Osteoblast (primary cell): Measurements from ENCODE around the gene AHSP. TPM values are rescaled to one million over a fixed set of nuclear protein-coding genes. Genes with fewer than 3 reads are reported as not detected.
"Not testable (repeated sequence)": the region's sequence is repeated elsewhere in the genome, so short reads cannot be mapped to it uniquely, and the experiment has no call there.

Source experiments
- DNase-seq: peaks from one replicate; pipeline ENCODE4 v3.0.0; 2011; ENCODE audit warnings: low spot score, mixed read lengths; ENCODE audit not compliant: insufficient read length; ENCODE audit errors: missing footprints
- H2AFZ ChIP-seq: 2 replicates; pipeline ENCODE4 v1.6.0; 2011; ENCODE audit warnings: mild to moderate bottlenecking, low read length
- H3K27ac ChIP-seq: 2 replicates; pipeline ENCODE4 v1.5.1; 2011; ENCODE audit warnings: mild to moderate bottlenecking, low read depth, low read length, moderate library complexity
- H3K27me3 ChIP-seq: 2 replicates; pipeline ENCODE4 v1.6.0; 2012; ENCODE audit warnings: mild to moderate bottlenecking, control low read depth, inconsistent platforms, low read length, moderate library complexity; ENCODE audit not compliant: insufficient read depth
- H3K36me3 ChIP-seq: 2 replicates; pipeline ENCODE4 v1.5.1; 2011; ENCODE audit warnings: mild to moderate bottlenecking, low read length, control low read depth, moderate library complexity; ENCODE audit not compliant: insufficient read depth
- H3K4me1 ChIP-seq: 2 replicates; pipeline ENCODE4 v1.5.1; 2011; ENCODE audit warnings: mild to moderate bottlenecking, low read length, control low read depth, moderate library complexity; ENCODE audit not compliant: insufficient read depth
- H3K4me2 ChIP-seq: 2 replicates; pipeline ENCODE4 v1.6.0; 2011; ENCODE audit warnings: mild to moderate bottlenecking, low read length; ENCODE audit not compliant: insufficient read depth
- H3K4me3 ChIP-seq: fragments of 200-600 bp; sonication (generic); 3 replicates; pipeline ENCODE4 v1.5.1; 2012; ENCODE audit warnings: mild to moderate bottlenecking, low read length, inconsistent platforms; ENCODE audit not compliant: insufficient read depth
- H3K79me2 ChIP-seq: 2 replicates; pipeline ENCODE4 v1.6.0; 2012; ENCODE audit warnings: mild to moderate bottlenecking, low read length, control low read depth, inconsistent platforms; ENCODE audit not compliant: insufficient read depth
- H3K9me3 ChIP-seq: 2 replicates; pipeline ENCODE4 v1.5.1; 2011; ENCODE audit warnings: low read depth, low read length, control low read depth
- H4K20me1 ChIP-seq: 2 replicates; pipeline ENCODE4 v1.6.0; 2012; ENCODE audit warnings: mild to moderate bottlenecking, low read length, control low read depth; ENCODE audit not compliant: insufficient read depth
- total RNA-seq: library from RNA; depleted of rRNA; stranded (reverse); fragments of >200 nt; gene quantifications from 2 replicates; pipeline ENCODE4 v1.2.3, GENCODE V29; 2012
- TF ChIP-seq, protein P1 (sequence below): IDR thresholded peaks from 2 replicates; pipeline ENCODE4 v1.5.1; 2011; ENCODE audit warnings: mild to moderate bottlenecking, low read depth, low read length, moderate library complexity; ENCODE audit errors: extremely low read depth

The AHSP gene
- total RNA-seq, 1 donor: not detected

DNA sequence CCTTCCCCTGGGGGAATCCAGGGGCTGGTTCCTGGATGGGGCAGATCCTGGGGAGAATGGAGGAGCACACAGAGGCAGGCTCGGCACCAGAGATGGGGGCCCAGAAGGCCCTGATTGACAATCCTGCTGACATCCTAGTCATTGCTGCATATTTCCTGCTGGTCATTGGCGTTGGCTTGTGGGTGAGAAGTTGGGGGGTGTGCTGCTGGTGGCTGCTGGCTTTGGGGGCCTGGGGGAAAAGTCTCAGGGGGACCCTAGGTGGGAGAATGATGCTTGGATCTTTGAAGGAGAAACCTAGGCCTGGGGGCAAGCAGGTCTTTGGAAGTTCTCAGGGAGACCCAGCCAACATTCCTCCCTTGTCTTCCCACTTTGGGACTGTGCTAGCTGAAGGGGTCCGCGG lies 44.6 kb upstream of the AHSP start, which contains the start of gene SLC5A2:
SLC5A2 (plus strand) TSS at position 43 of the 400 bp plus-strand sequence; CDS start at position 57, 14 bp downstream.
- peaks cover 31% of the 10 kb centered on the region for H3K27me3 ChIP-seq
- no peaks in the 10 kb centered on the region for H4K20me1 ChIP-seq
- no peaks in the 10 kb centered on the region for H3K79me2 ChIP-seq
- peaks cover 3% of the 10 kb centered on the region for H3K36me3 ChIP-seq
- H2AFZ ChIP-seq: no peak within 1 kb of the TSS
- DNase-seq: peak; percentile 25
- no peak within 1 kb of the TSS for H3K4me2 ChIP-seq
- H3K4me3 ChIP-seq: no peak within 1 kb of the TSS
- H3K9me3 ChIP-seq: no peaks in the 10 kb centered on the region
- H3K27ac ChIP-seq: no peak within 1 kb of the TSS
- TF ChIP-seq, protein P1, sequence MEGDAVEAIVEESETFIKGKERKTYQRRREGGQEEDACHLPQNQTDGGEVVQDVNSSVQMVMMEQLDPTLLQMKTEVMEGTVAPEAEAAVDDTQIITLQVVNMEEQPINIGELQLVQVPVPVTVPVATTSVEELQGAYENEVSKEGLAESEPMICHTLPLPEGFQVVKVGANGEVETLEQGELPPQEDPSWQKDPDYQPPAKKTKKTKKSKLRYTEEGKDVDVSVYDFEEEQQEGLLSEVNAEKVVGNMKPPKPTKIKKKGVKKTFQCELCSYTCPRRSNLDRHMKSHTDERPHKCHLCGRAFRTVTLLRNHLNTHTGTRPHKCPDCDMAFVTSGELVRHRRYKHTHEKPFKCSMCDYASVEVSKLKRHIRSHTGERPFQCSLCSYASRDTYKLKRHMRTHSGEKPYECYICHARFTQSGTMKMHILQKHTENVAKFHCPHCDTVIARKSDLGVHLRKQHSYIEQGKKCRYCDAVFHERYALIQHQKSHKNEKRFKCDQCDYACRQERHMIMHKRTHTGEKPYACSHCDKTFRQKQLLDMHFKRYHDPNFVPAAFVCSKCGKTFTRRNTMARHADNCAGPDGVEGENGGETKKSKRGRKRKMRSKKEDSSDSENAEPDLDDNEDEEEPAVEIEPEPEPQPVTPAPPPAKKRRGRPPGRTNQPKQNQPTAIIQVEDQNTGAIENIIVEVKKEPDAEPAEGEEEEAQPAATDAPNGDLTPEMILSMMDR: no peak
- H3K4me1 ChIP-seq: peaks cover 8% of the 10 kb centered on the region

DNA sequence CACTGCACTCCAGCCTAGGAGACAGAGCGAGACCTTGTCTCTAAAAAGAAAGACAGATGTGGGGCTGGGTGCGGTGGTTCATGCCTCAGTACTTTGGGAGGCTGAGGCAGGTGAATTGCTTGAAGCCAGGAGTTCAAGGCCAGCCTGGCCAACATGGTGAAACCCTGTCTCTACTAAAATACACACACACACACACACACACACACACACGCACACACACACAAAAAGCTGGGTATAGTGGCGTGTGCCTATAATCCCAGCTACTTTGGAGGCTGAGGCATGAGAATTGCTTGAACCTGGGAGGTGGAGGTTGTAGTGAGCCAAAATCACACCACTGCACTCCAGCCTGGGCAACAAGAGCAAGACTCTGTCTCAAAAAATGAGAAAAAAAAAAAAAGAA lies 43.7 kb upstream of the AHSP start:
- not testable (repeated sequence) for H3K36me3 ChIP-seq, H3K27ac ChIP-seq, H3K79me2 ChIP-seq, H3K4me2 ChIP-seq, H3K9me3 ChIP-seq, H3K4me1 ChIP-seq, H4K20me1 ChIP-seq, DNase-seq, H3K4me3 ChIP-seq, H2AFZ ChIP-seq
- peaks cover 40% of the 10 kb centered on the region for H3K27me3 ChIP-seq

DNA sequence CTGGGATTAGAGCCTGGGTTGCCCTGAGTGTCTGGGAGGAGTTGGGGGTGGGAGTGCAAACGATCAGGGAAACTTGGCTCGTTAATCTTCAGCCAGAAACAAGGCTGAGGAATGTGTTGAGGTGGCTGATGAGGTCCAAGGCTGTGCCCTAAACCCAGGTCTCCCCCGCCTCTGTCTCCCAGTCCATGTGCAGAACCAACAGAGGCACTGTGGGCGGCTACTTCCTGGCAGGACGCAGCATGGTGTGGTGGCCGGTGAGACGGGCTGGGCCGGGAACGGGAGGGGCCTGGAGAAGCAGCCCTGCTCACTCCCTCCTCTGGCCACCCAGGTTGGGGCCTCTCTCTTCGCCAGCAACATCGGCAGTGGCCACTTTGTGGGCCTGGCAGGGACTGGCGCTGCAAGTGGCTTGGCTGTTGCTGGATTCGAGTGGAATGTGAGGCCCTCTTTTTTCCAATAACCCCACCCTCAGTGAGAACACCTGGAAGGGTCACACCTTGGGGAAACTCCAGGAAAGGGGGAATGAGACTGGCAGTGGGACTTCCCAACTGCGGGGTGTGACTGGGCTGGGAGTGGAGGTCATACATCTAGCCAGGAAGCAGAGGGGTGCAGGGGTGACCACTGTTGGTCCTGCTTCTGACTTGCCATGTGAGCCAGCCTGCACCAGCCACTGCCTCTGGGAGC lies 43.1 kb upstream of the AHSP start:
- H3K79me2 ChIP-seq: no peaks in the 10 kb centered on the region
- no peak overlapping the region for H2AFZ ChIP-seq
- H3K27ac ChIP-seq: no peak overlapping the region
- TF ChIP-seq, protein P1: no peak
- H4K20me1 ChIP-seq: peaks cover 4% of the 10 kb centered on the region
- no peaks in the 10 kb centered on the region for H3K9me3 ChIP-seq
- peak; percentile 90 for DNase-seq
- H3K36me3 ChIP-seq: no peaks in the 10 kb centered on the region
- no peak overlapping the region for H3K4me2 ChIP-seq
- H3K4me3 ChIP-seq: no peak overlapping the region
- peaks cover 40% of the 10 kb centered on the region for H3K27me3 ChIP-seq
- H3K4me1 ChIP-seq: peaks cover 8% of the 10 kb centered on the region

DNA sequence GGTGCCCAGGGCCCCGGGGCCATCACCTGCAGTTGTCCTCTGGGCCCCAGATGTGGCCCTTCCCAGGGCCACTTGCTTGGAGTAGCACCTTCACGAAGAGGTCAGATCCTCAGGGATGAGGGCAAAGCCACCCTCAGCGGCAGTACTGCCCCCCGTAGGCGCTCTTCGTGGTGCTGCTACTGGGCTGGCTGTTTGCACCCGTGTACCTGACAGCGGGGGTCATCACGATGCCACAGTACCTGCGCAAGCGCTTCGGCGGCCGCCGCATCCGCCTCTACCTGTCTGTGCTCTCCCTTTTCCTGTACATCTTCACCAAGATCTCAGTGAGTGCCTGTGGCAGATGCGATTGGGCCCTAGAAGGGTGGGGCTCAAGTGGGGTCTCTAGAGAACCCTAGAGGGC lies 42.1 kb upstream of the AHSP start:
- H4K20me1 ChIP-seq: peaks cover 6% of the 10 kb centered on the region
- H3K27ac ChIP-seq: no peak overlapping the region
- H3K4me1 ChIP-seq: peaks cover 8% of the 10 kb centered on the region
- H3K27me3 ChIP-seq: peaks cover 40% of the 10 kb centered on the region
- H2AFZ ChIP-seq: no peak overlapping the region
- H3K4me3 ChIP-seq: no peak overlapping the region
- H3K36me3 ChIP-seq: peaks cover 2% of the 10 kb centered on the region
- no peak for DNase-seq
- TF ChIP-seq, protein P1: no peak
- no peaks in the 10 kb centered on the region for H3K9me3 ChIP-seq
- no peaks in the 10 kb centered on the region for H3K79me2 ChIP-seq
- H3K4me2 ChIP-seq: no peak overlapping the region
